HCT116 (cell line): Measurements from ENCODE around the gene BRINP2. TPM values are rescaled to one million over a fixed set of nuclear protein-coding genes. Genes with fewer than 3 reads are reported as not detected.

Experiments
- ATAC-seq: fragments of 200-7000 bp; cut with Tn5 transposase; 2 replicates; pipeline ENCODE4 v1.9.1; 2020; ENCODE audit warnings: mild to moderate bottlenecking, moderate library complexity
- BruUV-seq: library from RNA; stranded (reverse); fragments of 400-500 nt; replicated peaks from 2 replicates; lab custom pipeline; 2021; lab: Mats Ljungman, UMichigan
- CTCF ChIA-PET: fragments of 300-600 bp; sonication (Branson Sonifier 250); formaldehyde crosslinking; loops from one replicate; lab custom pipeline; 2021; ENCODE audit warnings: antibody characterized with exemption; lab: Charles Lee
- POLR2A ChIA-PET: fragments of 300-600, 350-600 bp; sonication (Branson Sonifier 250); formaldehyde crosslinking; loops from one replicate; lab custom pipeline; 2021; ENCODE audit warnings: antibody characterized with exemption; lab: Charles Lee
- RAD21 ChIA-PET, 2 experiments: fragments of 300-600 bp; sonication (Branson Sonifier 250); formaldehyde crosslinking; loops; one replicate each; lab custom pipeline; 2023; ENCODE audit warnings: low total read pairs in 2 of 2; ENCODE audit not compliant: uncharacterized antibody in 2 of 2, unreplicated experiment in 2 of 2, low non-redundant PET in 1 of 2; lab: Charles Lee
- DNase-seq: peaks from one replicate; pipeline ENCODE4 v3.0.0-alpha.2; 2010; ENCODE audit warnings: low read depth, low spot score
- H2AFZ ChIP-seq: fragments of 200-600 bp; shearing (Covaris generic), sonication (generic); 2 replicates; pipeline ENCODE4 v1.6.1; 2017; ENCODE audit warnings: low read depth, mixed run types, mixed read lengths, antibody characterized with exemption, low read length; ENCODE audit not compliant: poor library complexity, severe bottlenecking
- H3K27ac ChIP-seq: 2 replicates; pipeline ENCODE4 v1.5.1; 2012; ENCODE audit warnings: low read depth, low read length
- H3K27me3 ChIP-seq: fragments of 200-600 bp; sonication (generic); 2 replicates; pipeline ENCODE4 v1.6.1; 2016; ENCODE audit warnings: mixed run types, low read length, mixed read lengths; ENCODE audit not compliant: insufficient read depth
- H3K36me3 ChIP-seq, 2 experiments: fragments of 200-500 bp in 1 of 2; fragments of 200-600 bp in 1 of 2; sonication (Bioruptor generic) in 1 of 2; sonication (generic) in 1 of 2; 2 replicates each; pipeline versions ENCODE4 v1.5.1 to v1.6.1; 2014 to 2016; ENCODE audit warnings: low read length in 2 of 2, inconsistent platforms in 1 of 2, mixed read lengths in 1 of 2, mixed run types in 1 of 2; ENCODE audit not compliant: insufficient read depth in 2 of 2, control insufficient read depth in 1 of 2
- H3K4me1 ChIP-seq, 2 experiments: fragments of 200-600 bp in 1 of 2; sonication (generic) in 1 of 2; 2 replicates each; pipeline versions ENCODE4 v1.5.1 to v1.6.1; 2012 to 2017; ENCODE audit warnings: low read length in 2 of 2, inconsistent platforms in 1 of 2, mild to moderate bottlenecking in 1 of 2, mixed read lengths in 1 of 2, mixed run types in 1 of 2, moderate library complexity in 1 of 2; ENCODE audit not compliant: insufficient read depth in 2 of 2, control insufficient read depth in 1 of 2
- H3K4me2 ChIP-seq: fragments of 200-600 bp; sonication (generic); 2 replicates; pipeline ENCODE4 v1.6.1; 2017; ENCODE audit warnings: mixed run types, low read length, mixed read lengths
- H3K4me3 ChIP-seq, 2 experiments: fragments of 200-600 bp in 1 of 2; sonication (generic) in 1 of 2; replicated peaks in 1 of 2; 2 replicates each; pipeline ENCODE4 v1.5.1; 2011 to 2016; ENCODE audit warnings: low read length in 2 of 2, control low read depth in 1 of 2, low read depth in 1 of 2, mild to moderate bottlenecking in 1 of 2, mixed read lengths in 1 of 2, mixed run types in 1 of 2
- H3K79me2 ChIP-seq: fragments of 200-600 bp; sonication (generic); 2 replicates; pipeline ENCODE4 v1.6.1; 2017; ENCODE audit warnings: mild to moderate bottlenecking, mixed run types, low read length, moderate library complexity, mixed read lengths; ENCODE audit not compliant: insufficient read depth
- H3K9ac ChIP-seq: fragments of 200-600 bp; sonication (generic); 2 replicates; pipeline ENCODE4 v1.6.1; 2016; ENCODE audit warnings: low read length, mixed read lengths
- H3K9me2 ChIP-seq: fragments of 200-600 bp; sonication (generic), shearing (Covaris generic); 2 replicates; pipeline ENCODE4 v1.6.1; 2017; ENCODE audit warnings: mixed run types, mild to moderate bottlenecking, moderate library complexity; ENCODE audit not compliant: insufficient read depth
- H3K9me3 ChIP-seq, 2 experiments: fragments of 200-500 bp in 1 of 2; fragments of 200-600 bp in 1 of 2; sonication (Bioruptor generic) in 1 of 2; sonication (generic) in 1 of 2; 2 replicates each; pipeline ENCODE4 v1.6.1; 2014 to 2017; ENCODE audit warnings: low read length in 2 of 2, mixed read lengths in 2 of 2, inconsistent platforms in 1 of 2, low read depth in 1 of 2, mild to moderate bottlenecking in 1 of 2, mixed run types in 1 of 2, moderate library complexity in 1 of 2; ENCODE audit not compliant: control insufficient read depth in 1 of 2, insufficient read depth in 1 of 2
- H4K20me1 ChIP-seq: fragments of 200-600 bp; sonication (generic), shearing (Covaris generic); 2 replicates; pipeline ENCODE4 v1.6.1; 2017; ENCODE audit warnings: mixed run types, mild to moderate bottlenecking, moderate library complexity; ENCODE audit not compliant: insufficient read depth
- ATF3 ChIP-seq: IDR thresholded peaks from 2 replicates; pipeline ENCODE4 v1.6.1; 2012
- CBX3 ChIP-seq: IDR thresholded peaks from 2 replicates; pipeline ENCODE4 v1.6.1; 2012; ENCODE audit warnings: low read depth
- CEBPB ChIP-seq: IDR thresholded peaks from 2 replicates; pipeline ENCODE4 v1.6.1; 2012; ENCODE audit warnings: low read depth
- ELF1 ChIP-seq: IDR thresholded peaks from 2 replicates; pipeline ENCODE4 v1.6.1; 2012; ENCODE audit warnings: low read depth, borderline replicate concordance
- EZH2 ChIP-seq: fragments of 200-600 bp; sonication (generic); IDR thresholded peaks from 2 replicates; pipeline ENCODE4 v1.6.1; 2017; ENCODE audit warnings: antibody characterized with exemption, mixed run types
- JUND ChIP-seq: IDR thresholded peaks from 2 replicates; pipeline ENCODE4 v1.6.1; 2012
- POLR2A ChIP-seq: IDR thresholded peaks from 2 replicates; pipeline ENCODE4 v1.7.0; 2011; ENCODE audit warnings: borderline replicate concordance; ENCODE audit not compliant: insufficient read depth, insufficient read length; ENCODE audit errors: extremely low read depth
- POLR2AphosphoS5 ChIP-seq: IDR thresholded peaks from 2 replicates; pipeline ENCODE4 v1.6.1; 2011; ENCODE audit warnings: mild to moderate bottlenecking, low read depth, low read length, moderate library complexity
- SIN3A ChIP-seq: IDR thresholded peaks from 2 replicates; pipeline ENCODE4 v1.6.1; 2012; ENCODE audit warnings: low read depth
- SP1 ChIP-seq: IDR thresholded peaks from 2 replicates; pipeline ENCODE4 v1.6.1; 2012; ENCODE audit warnings: low read depth
- YY1 ChIP-seq: IDR thresholded peaks from 2 replicates; pipeline ENCODE4 v1.6.1; 2011; ENCODE audit warnings: low read length, low read depth, moderate library complexity, mild to moderate bottlenecking; ENCODE audit not compliant: insufficient replicate concordance; ENCODE audit errors: extremely low read depth
- ZFX ChIP-seq: fragments of 450-650 bp; IDR thresholded peaks from 2 replicates; pipeline ENCODE4 v1.6.1; 2017
- ZNF274 ChIP-seq: fragments of 200-500 bp; sonication (Bioruptor generic); IDR thresholded peaks from 2 replicates; pipeline ENCODE4 v1.6.1; 2014; ENCODE audit warnings: mild to moderate bottlenecking, low read depth, low read length, inconsistent platforms
- intact Hi-C: fragments of 100-400 bp; cut with micrococcal nuclease; formaldehyde crosslinking; loops from 2 replicates; pipeline ENCODE4 v1.10.0; 2022
- total RNA-seq: library from RNA; stranded (reverse); gene quantifications from one replicate; pipeline ENCODE4 v1.2.1, GENCODE V29; 2021; ENCODE audit not compliant: unreplicated experiment
- TF ChIP-seq, protein P1 (sequence below): IDR thresholded peaks from 2 replicates; pipeline ENCODE4 v1.6.1; 2012
- TF ChIP-seq, protein P2 (sequence below): IDR thresholded peaks from 2 replicates; pipeline ENCODE4 v1.6.1; 2012; ENCODE audit warnings: low read depth
- TF ChIP-seq, protein P3 (sequence below), 3 experiments: fragments of 200-600 bp in 1 of 3; sonication (generic) in 1 of 3; IDR thresholded peaks in 2 of 3; conservative IDR thresholded peaks in 1 of 3; 2 replicates each; pipeline ENCODE4 v1.5.1; 2012 to 2017; ENCODE audit warnings: low read depth in 2 of 3, low read length in 2 of 3, antibody characterized with exemption in 1 of 3, borderline replicate concordance in 1 of 3, control low read depth in 1 of 3, mild to moderate bottlenecking in 1 of 3, mixed read lengths in 1 of 3, mixed run types in 1 of 3, moderate library complexity in 1 of 3; ENCODE audit not compliant: insufficient read depth in 1 of 3

The BRINP2 gene
- total RNA-seq, 1 experiment from 2014 or later: not detected

DNA sequence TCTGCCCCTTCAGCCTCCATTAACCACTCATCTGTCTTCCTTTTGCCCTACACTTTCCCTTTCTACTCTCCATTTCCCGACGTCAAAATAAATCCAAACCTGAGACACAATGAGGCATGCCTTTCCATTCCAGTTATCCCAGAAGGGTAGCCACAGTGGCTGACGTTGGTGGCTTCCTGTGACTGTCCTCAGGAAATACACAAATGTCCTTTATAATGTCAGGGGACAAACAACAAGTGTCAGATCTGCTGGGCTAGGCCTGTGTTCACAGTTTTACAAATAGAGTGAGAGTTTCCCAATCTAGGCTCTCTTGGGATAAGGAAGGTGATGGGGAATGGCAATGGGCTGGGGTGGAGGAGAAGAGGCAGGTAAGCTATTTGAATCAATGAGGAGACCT lies 135.3 kb downstream of the BRINP2 start:
- ChIA-PET CTCF (no interaction called here), POLR2A (no interaction called here), RAD21 (no interaction called here)
- H3K4me2 ChIP-seq: no peak overlapping the region
- H3K9me2 ChIP-seq: no peaks in the 10 kb centered on the region
- no peak for DNase-seq
- no peaks in the 10 kb centered on the region for H3K36me3 ChIP-seq
- no peaks in the 10 kb centered on the region; the same call in 1 of the 2 replicates for H3K27me3 ChIP-seq
- intact Hi-C loops: no loop called here
- BruUV-seq: no TSS peak
- H3K79me2 ChIP-seq: no peaks in the 10 kb centered on the region
- ATAC-seq: no peak
- H4K20me1 ChIP-seq: no peaks in the 10 kb centered on the region
- H3K27ac ChIP-seq: no peak overlapping the region
- H3K9ac ChIP-seq: no peak overlapping the region
- no peaks in the 10 kb centered on the region for H3K9me3 ChIP-seq
- no peak for TF ChIP-seq EZH2
- TF ChIP-seq ZNF274: no peak
- no peak for TF ChIP-seq POLR2AphosphoS5
- TF ChIP-seq, protein P1, sequence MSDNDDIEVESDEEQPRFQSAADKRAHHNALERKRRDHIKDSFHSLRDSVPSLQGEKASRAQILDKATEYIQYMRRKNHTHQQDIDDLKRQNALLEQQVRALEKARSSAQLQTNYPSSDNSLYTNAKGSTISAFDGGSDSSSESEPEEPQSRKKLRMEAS: no peak
- TF ChIP-seq SIN3A: no peak
- no peak for TF ChIP-seq POLR2A
- TF ChIP-seq, protein P2, sequence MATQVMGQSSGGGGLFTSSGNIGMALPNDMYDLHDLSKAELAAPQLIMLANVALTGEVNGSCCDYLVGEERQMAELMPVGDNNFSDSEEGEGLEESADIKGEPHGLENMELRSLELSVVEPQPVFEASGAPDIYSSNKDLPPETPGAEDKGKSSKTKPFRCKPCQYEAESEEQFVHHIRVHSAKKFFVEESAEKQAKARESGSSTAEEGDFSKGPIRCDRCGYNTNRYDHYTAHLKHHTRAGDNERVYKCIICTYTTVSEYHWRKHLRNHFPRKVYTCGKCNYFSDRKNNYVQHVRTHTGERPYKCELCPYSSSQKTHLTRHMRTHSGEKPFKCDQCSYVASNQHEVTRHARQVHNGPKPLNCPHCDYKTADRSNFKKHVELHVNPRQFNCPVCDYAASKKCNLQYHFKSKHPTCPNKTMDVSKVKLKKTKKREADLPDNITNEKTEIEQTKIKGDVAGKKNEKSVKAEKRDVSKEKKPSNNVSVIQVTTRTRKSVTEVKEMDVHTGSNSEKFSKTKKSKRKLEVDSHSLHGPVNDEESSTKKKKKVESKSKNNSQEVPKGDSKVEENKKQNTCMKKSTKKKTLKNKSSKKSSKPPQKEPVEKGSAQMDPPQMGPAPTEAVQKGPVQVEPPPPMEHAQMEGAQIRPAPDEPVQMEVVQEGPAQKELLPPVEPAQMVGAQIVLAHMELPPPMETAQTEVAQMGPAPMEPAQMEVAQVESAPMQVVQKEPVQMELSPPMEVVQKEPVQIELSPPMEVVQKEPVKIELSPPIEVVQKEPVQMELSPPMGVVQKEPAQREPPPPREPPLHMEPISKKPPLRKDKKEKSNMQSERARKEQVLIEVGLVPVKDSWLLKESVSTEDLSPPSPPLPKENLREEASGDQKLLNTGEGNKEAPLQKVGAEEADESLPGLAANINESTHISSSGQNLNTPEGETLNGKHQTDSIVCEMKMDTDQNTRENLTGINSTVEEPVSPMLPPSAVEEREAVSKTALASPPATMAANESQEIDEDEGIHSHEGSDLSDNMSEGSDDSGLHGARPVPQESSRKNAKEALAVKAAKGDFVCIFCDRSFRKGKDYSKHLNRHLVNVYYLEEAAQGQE: no peak
- TF ChIP-seq, protein P3, sequence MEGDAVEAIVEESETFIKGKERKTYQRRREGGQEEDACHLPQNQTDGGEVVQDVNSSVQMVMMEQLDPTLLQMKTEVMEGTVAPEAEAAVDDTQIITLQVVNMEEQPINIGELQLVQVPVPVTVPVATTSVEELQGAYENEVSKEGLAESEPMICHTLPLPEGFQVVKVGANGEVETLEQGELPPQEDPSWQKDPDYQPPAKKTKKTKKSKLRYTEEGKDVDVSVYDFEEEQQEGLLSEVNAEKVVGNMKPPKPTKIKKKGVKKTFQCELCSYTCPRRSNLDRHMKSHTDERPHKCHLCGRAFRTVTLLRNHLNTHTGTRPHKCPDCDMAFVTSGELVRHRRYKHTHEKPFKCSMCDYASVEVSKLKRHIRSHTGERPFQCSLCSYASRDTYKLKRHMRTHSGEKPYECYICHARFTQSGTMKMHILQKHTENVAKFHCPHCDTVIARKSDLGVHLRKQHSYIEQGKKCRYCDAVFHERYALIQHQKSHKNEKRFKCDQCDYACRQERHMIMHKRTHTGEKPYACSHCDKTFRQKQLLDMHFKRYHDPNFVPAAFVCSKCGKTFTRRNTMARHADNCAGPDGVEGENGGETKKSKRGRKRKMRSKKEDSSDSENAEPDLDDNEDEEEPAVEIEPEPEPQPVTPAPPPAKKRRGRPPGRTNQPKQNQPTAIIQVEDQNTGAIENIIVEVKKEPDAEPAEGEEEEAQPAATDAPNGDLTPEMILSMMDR (IDR thresholded peaks at IDR 0.05 in 2 of 3, conservative IDR thresholded peaks at IDR 0.05 in 1 of 3; ENCODE audit: borderline replicate concordance in 1 of 3, insufficient read depth in 1 of 3, low read depth in 2 of 3, low read length in 2 of 3): no peak
- no peak for TF ChIP-seq SP1
- no peak for TF ChIP-seq CBX3
- TF ChIP-seq ATF3: no peak
- TF ChIP-seq ZFX: no peak
- no peak for TF ChIP-seq JUND
- no peak for TF ChIP-seq CEBPB
- no peak for TF ChIP-seq YY1
- TF ChIP-seq ELF1: no peak
- no peak overlapping the region for H2AFZ ChIP-seq
- H3K4me1 ChIP-seq: no peaks in the 10 kb centered on the region
- no peak overlapping the region for H3K4me3 ChIP-seq
